ENCODE results near the gene HELZ. TPM values are rescaled to one million over a fixed set of nuclear protein-coding genes. Genes with fewer than 3 reads are reported as not detected.

HELZ gene
- polyA plus RNA-seq, 1 experiment: 8.4 TPM

GRCh38 chr17:67021196-67021595, 223.8 kb downstream of the HELZ start:
- H3K36me3 ChIP-seq (ENCODE audit: control insufficient read depth, insufficient read depth, low read length): no peaks in the 10 kb centered on the region
- no peak for TF ChIP-seq CTCF (IDR thresholded peaks at IDR 0.05; ENCODE audit: insufficient read depth, low read depth, low read length)
- H3K4me3 ChIP-seq (ENCODE audit: low read depth, low read length): no peak overlapping the region
- H3K27me3 ChIP-seq (ENCODE audit: control insufficient read depth, insufficient read depth, low read length): peaks cover 14% of the 10 kb centered on the region
- POLR2A ChIA-PET: no interaction called here
- DNase-seq (ENCODE audit: low read depth): no peak
- CTCF ChIA-PET: no interaction called here

Small RNA genes lying within 50 kb of the gene (small RNA-seq; reads per million reads assigned to genes)
- not detected for gene AC007448.1 (ENCODE audit: insufficient read length, low read depth, low replicate concordance)
- not detected for gene RF00393 (ENCODE audit: insufficient read length, low read depth, low replicate concordance)
- gene RNA5SP447 (ENCODE audit: insufficient read length, low read depth, low replicate concordance): not detected

Other genes with a start within 250 kb of the HELZ start
- not detected in 2 replicates for gene CACNG1, start 200.6 kb downstream of the HELZ start, polyA plus RNA-seq (2011; rRNA removed)
- gene PSMD12, start 121.4 kb upstream of the HELZ start, polyA plus RNA-seq (2011; rRNA removed): 12.8 and 25.8 TPM in 2 replicates
- gene PITPNC1, start 132.1 kb upstream of the HELZ start, polyA plus RNA-seq (2011; rRNA removed): 4.6 and 5.5 TPM in 2 replicates